Retinal pigment epithelial cell (primary cell): Measurements from ENCODE around the gene ITGA7.

Source experiments
- DNase-seq: peaks from one replicate; pipeline ENCODE4 v3.0.0-alpha.2; 2010; ENCODE audit warnings: low read depth
- H3K4me3 ChIP-seq: 2 replicates; pipeline ENCODE4 v1.5.1; 2011; ENCODE audit warnings: mild to moderate bottlenecking, low read length, control low read depth, moderate library complexity
- CTCF ChIP-seq: conservative IDR thresholded peaks from 2 replicates; pipeline ENCODE4 v1.5.1; 2011; ENCODE audit warnings: low read depth, low read length, control low read depth, inconsistent platforms

The ITGA7 gene

GRCh38 chr12:55698241-55698955, 9.3 kb downstream of the ITGA7 start:
- no peak for TF ChIP-seq CTCF
- DNase-seq = no peak
- H3K4me3 ChIP-seq = no peak overlapping the region

GRCh38 chr12:55697686-55698085, 10.0 kb downstream of the ITGA7 start:
- no peak for DNase-seq
- no peak for TF ChIP-seq CTCF
- no peak overlapping the region for H3K4me3 ChIP-seq

GRCh38 chr12:55696796-55697462, 10.8 kb downstream of the ITGA7 start:
- DNase-seq = no peak
- TF ChIP-seq CTCF = no peak
- no peak overlapping the region for H3K4me3 ChIP-seq

GRCh38 chr12:55696141-55696540, 11.6 kb downstream of the ITGA7 start:
- H3K4me3 ChIP-seq = no peak overlapping the region
- no peak for TF ChIP-seq CTCF
- DNase-seq = no peak

GRCh38 chr12:55695349-55695748, 12.4 kb downstream of the ITGA7 start:
- TF ChIP-seq CTCF = no peak
- no peak for DNase-seq
- no peak overlapping the region for H3K4me3 ChIP-seq

GRCh38 chr12:55694651-55695050, 13.1 kb downstream of the ITGA7 start:
- no peak overlapping the region for H3K4me3 ChIP-seq
- DNase-seq = no peak
- TF ChIP-seq CTCF = no peak

- no peak for TF ChIP-seq CTCF
- no peak overlapping the region for H3K4me3 ChIP-seq
- DNase-seq = no peak
Observed at GRCh38 chr12:55694188-55694515, 13.6 kb downstream of the ITGA7 start.
